Testis (tissue), 2 donors: ENCODE measurements around the gene FABP1.

Experiments used
- POLR2A ChIP-seq: fragments of 450-650 bp; IDR thresholded peaks from one replicate; pipeline ENCODE4 v1.6.1; 2017; ENCODE audit warnings: antibody characterized with exemption, mild to moderate bottlenecking, moderate library complexity
- TF ChIP-seq, protein P1 (sequence below), 3 experiments: fragments of 450-650 bp in 2 of 3; fragments of 200-600 bp in 1 of 3; sonication (generic) in 1 of 3; IDR thresholded peaks; one replicate each; pipeline ENCODE4 v1.5.1; 2016 to 2019; ENCODE audit warnings: antibody characterized with exemption in 3 of 3, mild to moderate bottlenecking in 2 of 3, moderate library complexity in 1 of 3

DNA sequence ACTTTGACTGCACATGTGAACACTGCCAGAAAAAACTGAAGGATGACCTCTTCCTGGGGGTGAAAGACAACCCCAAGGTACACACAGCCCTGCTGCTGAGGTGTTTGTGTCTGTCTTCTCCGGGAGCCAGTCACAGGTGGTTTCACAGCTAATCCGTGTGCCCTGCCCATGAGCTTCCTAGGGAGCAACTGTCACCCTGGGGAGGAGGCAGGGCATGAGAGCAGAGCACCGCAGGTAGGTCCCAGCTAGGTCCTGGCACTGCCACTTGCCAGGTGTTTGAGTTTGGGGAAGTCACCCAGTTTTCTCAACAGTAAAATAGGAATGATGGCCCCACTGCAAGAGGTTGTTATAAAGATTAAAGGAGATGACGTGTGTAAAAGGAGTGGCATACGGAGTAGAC lies 31.2 kb downstream of the FABP1 start:
- TF ChIP-seq, protein P1, sequence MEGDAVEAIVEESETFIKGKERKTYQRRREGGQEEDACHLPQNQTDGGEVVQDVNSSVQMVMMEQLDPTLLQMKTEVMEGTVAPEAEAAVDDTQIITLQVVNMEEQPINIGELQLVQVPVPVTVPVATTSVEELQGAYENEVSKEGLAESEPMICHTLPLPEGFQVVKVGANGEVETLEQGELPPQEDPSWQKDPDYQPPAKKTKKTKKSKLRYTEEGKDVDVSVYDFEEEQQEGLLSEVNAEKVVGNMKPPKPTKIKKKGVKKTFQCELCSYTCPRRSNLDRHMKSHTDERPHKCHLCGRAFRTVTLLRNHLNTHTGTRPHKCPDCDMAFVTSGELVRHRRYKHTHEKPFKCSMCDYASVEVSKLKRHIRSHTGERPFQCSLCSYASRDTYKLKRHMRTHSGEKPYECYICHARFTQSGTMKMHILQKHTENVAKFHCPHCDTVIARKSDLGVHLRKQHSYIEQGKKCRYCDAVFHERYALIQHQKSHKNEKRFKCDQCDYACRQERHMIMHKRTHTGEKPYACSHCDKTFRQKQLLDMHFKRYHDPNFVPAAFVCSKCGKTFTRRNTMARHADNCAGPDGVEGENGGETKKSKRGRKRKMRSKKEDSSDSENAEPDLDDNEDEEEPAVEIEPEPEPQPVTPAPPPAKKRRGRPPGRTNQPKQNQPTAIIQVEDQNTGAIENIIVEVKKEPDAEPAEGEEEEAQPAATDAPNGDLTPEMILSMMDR (IDR thresholded peaks at IDR 0.05): no peak
- no peak for TF ChIP-seq POLR2A
